Tongue (tissue), 2 donors: ENCODE results near the gene RAB3C. TPM values are rescaled to one million over a fixed set of nuclear protein-coding genes. Genes with fewer than 3 reads are reported as not detected.
A peak's percentile ranks its signal among the peaks of the same experiment; 100 is the strongest.

Experiments
- DNase-seq: peaks from one replicate; pipeline ENCODE4 v3.0.0-alpha.2; 2015
- total RNA-seq: library from RNA; depleted of rRNA; stranded (reverse); fragments of >200 nt; gene quantifications from one replicate; pipeline ENCODE4 v1.2.3, GENCODE V29; 2014

RAB3C gene
- total RNA-seq, 1 donor from 2014 or later: 0.21 TPM

GRCh38 chr5:58606064-58606463 lies 23.2 kb downstream of the RAB3C start:
- DNase-seq: no peak

- no peak for DNase-seq
These were observed 33.1 kb downstream of the RAB3C start for GRCh38 chr5:58615972-58616371.

- no peak for DNase-seq
These were observed 34.4 kb downstream of the RAB3C start for GRCh38 chr5:58617241-58617640.

GRCh38 chr5:58620336-58620735 lies 37.5 kb downstream of the RAB3C start:
- no peak for DNase-seq

- peak; percentile 37 for DNase-seq
These were observed 40.3 kb downstream of the RAB3C start for GRCh38 chr5:58622936-58623871.

DNA sequence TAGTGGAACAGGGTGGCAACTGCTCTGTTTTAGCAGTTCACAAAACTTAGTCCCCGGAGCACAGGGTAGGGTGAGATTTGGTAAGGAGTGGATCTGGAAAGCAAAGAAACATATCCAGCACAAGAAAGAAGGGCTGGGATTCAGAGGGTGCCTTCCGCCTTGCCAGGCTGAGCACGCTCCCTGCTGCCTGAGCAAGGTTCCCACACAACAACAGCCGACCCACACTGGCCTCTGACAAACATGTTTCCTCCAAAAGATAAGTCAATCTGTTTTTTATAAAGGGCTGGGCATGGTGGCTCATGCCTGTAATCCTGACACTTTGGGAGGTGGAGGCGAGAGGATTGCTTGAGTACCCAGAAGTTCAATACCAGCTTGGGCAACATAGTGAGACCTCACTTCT lies 45.8 kb downstream of the RAB3C start:
- no peak for DNase-seq

- peak; percentile 69 for DNase-seq
These were observed 46.6 kb downstream of the RAB3C start for GRCh38 chr5:58629271-58630159.

- no peak for DNase-seq
These were observed 49.0 kb downstream of the RAB3C start for GRCh38 chr5:58631895-58632294.

GRCh38 chr5:58635416-58635815 lies 52.5 kb downstream of the RAB3C start:
- no peak for DNase-seq

DNA sequence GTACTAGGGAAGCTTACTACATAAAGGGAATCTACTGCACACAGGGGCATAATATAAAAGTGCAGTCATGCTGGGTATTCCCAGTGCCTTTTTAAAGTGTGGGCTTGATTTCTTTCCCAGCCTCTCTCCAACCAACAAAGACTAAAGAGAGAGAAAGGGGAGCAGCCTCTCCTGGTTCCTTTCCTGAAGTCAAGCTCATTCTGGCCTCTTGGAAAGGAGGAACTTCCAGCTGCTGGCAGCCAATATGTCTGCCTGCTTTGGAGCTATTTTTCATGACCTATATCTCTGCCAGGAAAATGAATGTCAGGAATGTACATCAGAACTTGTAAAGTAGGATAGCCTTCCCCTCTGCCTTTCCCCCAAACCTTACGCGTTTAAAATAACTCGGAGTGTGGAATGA lies 57.1 kb downstream of the RAB3C start:
- DNase-seq: no peak

DNA sequence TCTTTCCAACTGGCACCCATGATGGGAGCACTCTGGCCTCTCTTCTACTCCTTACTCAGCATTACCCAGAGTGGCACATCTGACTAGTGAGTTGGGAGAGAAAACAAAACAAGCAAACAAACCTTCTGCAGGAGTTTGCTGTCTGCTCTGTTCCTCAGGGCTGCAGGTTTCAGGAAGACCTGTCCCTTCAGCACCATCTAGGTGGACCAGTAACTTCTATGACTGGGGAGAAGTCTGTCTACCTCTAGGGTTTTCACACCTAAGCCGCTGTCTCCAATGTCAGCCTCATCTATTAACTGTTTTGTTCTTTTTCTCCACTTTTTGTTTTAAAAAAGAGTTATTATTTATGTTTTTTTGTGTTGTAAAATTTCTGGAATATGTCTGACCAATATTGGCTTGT lies 58.7 kb downstream of the RAB3C start:
- no peak for DNase-seq

DNA sequence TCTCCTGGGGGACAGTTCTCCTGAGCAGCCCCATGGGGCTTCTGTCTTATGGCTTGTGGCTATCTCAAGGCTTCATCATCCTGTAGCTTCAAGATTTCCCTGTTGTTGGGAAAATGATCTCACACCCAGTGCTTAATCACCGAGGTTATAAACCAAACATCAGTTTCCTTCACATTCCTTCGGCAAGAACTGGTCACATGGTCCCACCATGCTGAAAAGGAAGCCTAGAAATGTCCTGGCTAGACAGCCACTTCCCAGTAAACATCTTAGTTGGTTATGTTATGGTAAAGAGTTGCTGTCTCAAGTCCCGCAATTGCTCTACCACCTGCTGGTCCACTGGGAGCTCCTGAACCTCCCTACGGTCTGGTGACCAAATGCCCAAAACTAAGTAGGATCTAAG lies 66.0 kb downstream of the RAB3C start:
- DNase-seq: no peak

DNA sequence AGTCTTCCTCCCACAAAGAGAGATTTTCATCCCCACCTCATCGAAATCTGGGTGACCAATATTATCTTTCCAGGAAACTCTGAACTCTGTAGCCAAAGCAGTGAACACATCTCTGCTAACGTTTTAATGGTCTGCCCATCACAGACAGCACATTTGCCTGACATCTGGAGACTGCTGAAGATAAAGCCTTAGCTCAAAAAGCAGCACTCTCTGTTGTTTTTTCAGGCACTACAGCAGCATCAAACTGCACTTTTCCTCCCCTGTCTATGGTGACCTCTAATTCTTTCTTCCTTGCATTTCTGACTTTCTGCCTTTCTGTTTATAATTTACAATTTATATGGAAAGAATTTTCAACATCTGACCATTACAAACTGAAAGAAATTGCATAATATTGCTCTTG lies 66.8 kb downstream of the RAB3C start:
- no peak for DNase-seq

GRCh38 chr5:58653521-58653920 lies 70.6 kb downstream of the RAB3C start:
- DNase-seq: no peak

- no peak for DNase-seq
These were observed 83.3 kb downstream of the RAB3C start for GRCh38 chr5:58666141-58666540.

DNA sequence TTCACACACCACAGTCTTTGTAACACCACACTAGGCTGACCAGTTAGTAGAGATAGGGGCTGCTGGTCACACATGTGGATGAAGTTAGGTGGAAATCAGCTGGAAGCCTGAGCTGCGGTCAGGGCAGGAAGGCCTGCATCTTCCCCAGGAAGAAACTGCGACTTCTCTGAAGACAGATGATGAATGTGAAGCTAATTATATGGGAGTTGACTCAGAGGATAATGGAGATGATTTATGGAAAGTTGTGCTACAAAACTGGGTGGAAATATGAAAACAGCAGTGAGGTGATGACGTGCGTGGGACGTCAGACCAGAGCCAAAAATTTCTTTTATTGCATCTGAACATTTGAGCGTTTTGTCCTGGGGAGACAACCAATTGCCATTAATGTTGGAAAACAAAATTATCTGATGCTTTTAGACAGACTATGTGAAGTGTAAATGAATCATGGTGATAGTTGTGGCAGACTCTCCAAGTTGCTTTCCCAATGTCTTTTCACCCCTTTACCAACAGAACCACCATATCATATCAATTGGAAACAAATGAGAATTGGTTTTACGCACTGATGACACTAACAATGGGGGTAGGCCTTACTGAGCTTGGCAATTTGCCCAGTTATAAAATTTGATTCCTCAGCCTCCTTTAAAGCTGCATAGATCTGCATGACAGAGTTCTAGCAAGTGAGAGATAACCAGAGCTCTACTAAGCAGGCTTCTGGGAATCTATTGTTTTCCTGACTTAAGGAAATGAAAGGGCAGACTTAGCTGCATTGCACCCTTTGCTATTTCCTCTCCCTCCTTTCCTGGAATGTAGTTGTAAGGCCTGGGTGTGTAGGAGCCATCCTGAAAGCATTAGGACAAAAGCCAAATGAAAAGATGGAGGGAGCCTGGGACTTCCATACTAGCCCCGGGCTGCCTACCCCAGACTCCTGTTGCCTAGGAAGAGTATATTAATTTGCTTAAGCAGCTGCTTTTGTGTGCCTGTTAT lies 84.0 kb downstream of the RAB3C start:
- DNase-seq: no peak

DNA sequence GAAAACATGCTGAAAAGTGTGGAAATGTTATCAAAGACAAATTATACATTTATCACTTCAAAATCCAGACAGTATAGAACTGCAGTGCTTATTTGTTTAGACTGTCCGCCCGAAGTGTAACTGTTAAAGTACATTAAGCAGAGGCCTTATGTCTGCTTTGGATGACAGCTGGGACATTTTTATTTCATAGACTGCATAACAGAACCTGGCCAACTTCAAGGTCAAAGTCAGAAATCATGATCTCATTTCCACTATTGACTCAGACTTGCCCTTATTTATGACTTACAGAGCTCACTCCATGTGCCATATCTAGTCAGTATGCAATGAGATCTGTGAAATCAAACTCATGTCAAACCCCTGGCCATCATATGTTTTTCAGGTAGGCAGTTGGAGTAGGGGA lies 87.7 kb downstream of the RAB3C start:
- DNase-seq: no peak

GRCh38 chr5:58671155-58671554 lies 88.3 kb downstream of the RAB3C start:
- no peak for DNase-seq

GRCh38 chr5:58672521-58672920 lies 89.6 kb downstream of the RAB3C start:
- DNase-seq: no peak

DNA sequence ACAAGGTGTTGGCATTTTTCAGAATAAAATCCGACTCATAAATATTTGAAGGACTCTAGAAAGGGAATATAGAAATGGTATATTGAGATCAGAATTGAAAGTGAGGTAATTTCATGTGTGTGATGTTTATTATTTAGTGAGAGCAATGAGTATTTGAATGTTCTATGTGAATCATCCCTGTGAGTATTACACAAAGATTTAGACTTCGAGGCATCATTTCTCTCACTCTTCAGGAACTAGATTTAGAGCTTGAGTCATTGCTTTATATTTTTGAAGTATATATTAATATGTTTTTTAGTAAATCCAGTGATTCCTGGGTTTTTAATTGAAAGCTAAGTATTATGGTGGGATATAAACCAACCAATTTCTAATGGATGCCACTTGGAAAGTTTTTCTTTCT lies 91.2 kb downstream of the RAB3C start:
- DNase-seq: no peak

GRCh38 chr5:58674711-58675110 lies 91.8 kb downstream of the RAB3C start:
- no peak for DNase-seq

DNA sequence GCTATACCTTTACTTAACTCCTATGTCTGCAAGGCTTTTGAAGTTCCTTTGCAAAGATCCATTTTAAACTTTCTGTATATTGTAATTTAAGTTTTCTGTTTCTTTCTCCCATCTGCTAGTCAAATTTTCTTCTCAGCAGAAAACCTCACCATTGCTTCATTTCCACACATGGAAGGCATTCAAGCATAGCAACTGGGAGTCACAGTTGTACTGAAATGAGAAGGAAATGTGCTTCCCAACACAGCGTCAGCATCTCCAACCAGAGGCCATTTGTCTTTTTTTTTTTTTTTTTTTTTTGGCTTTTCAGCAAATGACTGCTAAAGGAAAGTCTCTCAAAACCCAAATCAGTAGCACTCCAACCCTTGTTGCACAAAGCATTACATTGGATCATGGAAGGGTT lies 92.5 kb downstream of the RAB3C start:
- DNase-seq: peak; percentile 13
